ENCODE results near the gene ACOT7. TPM values are rescaled to one million over a fixed set of nuclear protein-coding genes. Genes with fewer than 3 reads are reported as not detected.

ACOT7 gene
- total RNA-seq, 1 experiment from 2014 or later, result 120 TPM

DNA sequence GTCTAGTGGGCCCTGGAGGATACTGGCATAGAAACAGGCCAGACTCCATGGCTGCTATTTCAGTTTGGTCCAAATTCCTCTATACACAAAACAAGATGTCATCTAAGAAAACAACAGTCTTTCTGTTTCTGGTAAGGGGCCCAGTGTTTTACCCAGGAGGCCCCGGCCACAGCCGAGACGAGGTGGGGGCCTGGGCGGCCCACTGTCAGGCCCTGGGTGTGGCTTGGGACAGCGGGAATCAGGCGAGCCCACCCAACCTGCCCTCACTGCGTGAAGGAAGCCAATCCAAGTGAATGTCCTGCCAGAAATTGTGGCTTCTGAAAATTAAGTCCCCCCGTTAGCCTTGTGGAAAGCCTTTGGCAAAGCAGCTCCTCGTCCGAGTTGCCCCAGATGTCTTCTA, 101.5 kb downstream of the ACOT7 start:
- Histone ChIP-seq H3K4me1 (ENCODE audit: control insufficient read depth, insufficient read depth, low read length) (no peaks in the 10 kb centered on the region), H3K9me3 (ENCODE audit: control insufficient read depth, insufficient read depth, low read depth, low read length) (no peaks in the 10 kb centered on the region), H3K27me3 (ENCODE audit: control insufficient read depth, insufficient read depth, low read length) (no peaks in the 10 kb centered on the region), H3K27ac (ENCODE audit: low read length) (no peak overlapping the region), H3K4me3 (ENCODE audit: low read depth in 2 of 2, low read length in 2 of 2) (no peak overlapping the region), H3K36me3 (ENCODE audit: control insufficient read depth, insufficient read depth, low read length) (no peaks in the 10 kb centered on the region)
- BruUV-seq (replicated peaks), result TSS peak; percentile 39
- ChIA-PET CTCF (no interaction called here), POLR2A (no interaction called here)
- ATAC-seq (no peak), DNase-seq (ENCODE audit: low read depth, low spot score) (no peak)
- intact Hi-C loops (cut with micrococcal nuclease; ENCODE audit: unreplicated experiment), result no loop called here
- TF ChIP-seq, protein P1, sequence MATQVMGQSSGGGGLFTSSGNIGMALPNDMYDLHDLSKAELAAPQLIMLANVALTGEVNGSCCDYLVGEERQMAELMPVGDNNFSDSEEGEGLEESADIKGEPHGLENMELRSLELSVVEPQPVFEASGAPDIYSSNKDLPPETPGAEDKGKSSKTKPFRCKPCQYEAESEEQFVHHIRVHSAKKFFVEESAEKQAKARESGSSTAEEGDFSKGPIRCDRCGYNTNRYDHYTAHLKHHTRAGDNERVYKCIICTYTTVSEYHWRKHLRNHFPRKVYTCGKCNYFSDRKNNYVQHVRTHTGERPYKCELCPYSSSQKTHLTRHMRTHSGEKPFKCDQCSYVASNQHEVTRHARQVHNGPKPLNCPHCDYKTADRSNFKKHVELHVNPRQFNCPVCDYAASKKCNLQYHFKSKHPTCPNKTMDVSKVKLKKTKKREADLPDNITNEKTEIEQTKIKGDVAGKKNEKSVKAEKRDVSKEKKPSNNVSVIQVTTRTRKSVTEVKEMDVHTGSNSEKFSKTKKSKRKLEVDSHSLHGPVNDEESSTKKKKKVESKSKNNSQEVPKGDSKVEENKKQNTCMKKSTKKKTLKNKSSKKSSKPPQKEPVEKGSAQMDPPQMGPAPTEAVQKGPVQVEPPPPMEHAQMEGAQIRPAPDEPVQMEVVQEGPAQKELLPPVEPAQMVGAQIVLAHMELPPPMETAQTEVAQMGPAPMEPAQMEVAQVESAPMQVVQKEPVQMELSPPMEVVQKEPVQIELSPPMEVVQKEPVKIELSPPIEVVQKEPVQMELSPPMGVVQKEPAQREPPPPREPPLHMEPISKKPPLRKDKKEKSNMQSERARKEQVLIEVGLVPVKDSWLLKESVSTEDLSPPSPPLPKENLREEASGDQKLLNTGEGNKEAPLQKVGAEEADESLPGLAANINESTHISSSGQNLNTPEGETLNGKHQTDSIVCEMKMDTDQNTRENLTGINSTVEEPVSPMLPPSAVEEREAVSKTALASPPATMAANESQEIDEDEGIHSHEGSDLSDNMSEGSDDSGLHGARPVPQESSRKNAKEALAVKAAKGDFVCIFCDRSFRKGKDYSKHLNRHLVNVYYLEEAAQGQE (IDR thresholded peaks at IDR 0.05; ENCODE audit: insufficient read depth in 1 of 2, low read depth in 2 of 2, low read length in 1 of 2), result no peak
- TF ChIP-seq, protein P2, sequence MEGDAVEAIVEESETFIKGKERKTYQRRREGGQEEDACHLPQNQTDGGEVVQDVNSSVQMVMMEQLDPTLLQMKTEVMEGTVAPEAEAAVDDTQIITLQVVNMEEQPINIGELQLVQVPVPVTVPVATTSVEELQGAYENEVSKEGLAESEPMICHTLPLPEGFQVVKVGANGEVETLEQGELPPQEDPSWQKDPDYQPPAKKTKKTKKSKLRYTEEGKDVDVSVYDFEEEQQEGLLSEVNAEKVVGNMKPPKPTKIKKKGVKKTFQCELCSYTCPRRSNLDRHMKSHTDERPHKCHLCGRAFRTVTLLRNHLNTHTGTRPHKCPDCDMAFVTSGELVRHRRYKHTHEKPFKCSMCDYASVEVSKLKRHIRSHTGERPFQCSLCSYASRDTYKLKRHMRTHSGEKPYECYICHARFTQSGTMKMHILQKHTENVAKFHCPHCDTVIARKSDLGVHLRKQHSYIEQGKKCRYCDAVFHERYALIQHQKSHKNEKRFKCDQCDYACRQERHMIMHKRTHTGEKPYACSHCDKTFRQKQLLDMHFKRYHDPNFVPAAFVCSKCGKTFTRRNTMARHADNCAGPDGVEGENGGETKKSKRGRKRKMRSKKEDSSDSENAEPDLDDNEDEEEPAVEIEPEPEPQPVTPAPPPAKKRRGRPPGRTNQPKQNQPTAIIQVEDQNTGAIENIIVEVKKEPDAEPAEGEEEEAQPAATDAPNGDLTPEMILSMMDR (IDR thresholded peaks at IDR 0.05), result no peak
- no peak for TF ChIP-seq SIN3A (IDR thresholded peaks at IDR 0.05; ENCODE audit: borderline replicate concordance, insufficient read depth, low read depth, low read length)
- TF ChIP-seq TCF7L2 (IDR thresholded peaks at IDR 0.05; ENCODE audit: low read depth, low read length), result no peak
- no peak for TF ChIP-seq POLR2AphosphoS5 (IDR thresholded peaks at IDR 0.05; ENCODE audit: low read depth, low read length)
- in situ Hi-C loops (cut with HindIII; ENCODE audit: low pct_unique_long_range_greater_than_20kb, low sequenced_read_pairs), result no loop called here

DNA sequence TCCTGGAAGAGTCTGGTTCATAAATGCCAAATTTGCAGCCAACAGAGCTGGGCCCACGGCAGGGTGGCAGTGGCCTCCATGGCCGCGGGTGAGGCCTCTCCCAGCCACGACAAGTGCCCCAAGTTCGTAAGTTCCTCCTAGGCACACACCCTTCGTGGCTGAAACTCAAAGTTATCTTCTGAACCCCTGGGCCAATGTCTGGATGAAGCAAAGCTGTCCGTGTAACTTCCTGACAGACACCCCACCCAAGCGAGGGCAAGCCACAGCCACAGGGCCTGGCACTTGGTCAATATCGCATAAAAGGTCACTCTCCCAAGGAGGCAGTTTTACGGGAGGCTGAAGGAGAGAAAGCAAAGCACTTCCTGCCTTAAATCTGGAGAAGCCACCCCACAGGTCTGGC, 104.9 kb downstream of the ACOT7 start:
- ATAC-seq (no peak), DNase-seq (ENCODE audit: low read depth, low spot score) (no peak)
- in situ Hi-C loops (cut with HindIII; ENCODE audit: low pct_unique_long_range_greater_than_20kb, low sequenced_read_pairs) (no loop called here), intact Hi-C loops (cut with micrococcal nuclease; ENCODE audit: unreplicated experiment) (no loop called here)
- TF ChIP-seq SIN3A (IDR thresholded peaks at IDR 0.05; ENCODE audit: borderline replicate concordance, insufficient read depth, low read depth, low read length) (no peak), POLR2AphosphoS5 (IDR thresholded peaks at IDR 0.05; ENCODE audit: low read depth, low read length) (no peak)
- TF ChIP-seq, protein P1 (IDR thresholded peaks at IDR 0.05; ENCODE audit: insufficient read depth in 1 of 2, low read depth in 2 of 2, low read length in 1 of 2), result no peak
- Histone ChIP-seq H3K4me1 (ENCODE audit: control insufficient read depth, insufficient read depth, low read length) (no peaks in the 10 kb centered on the region), H3K27me3 (ENCODE audit: control insufficient read depth, insufficient read depth, low read length) (no peaks in the 10 kb centered on the region), H3K27ac (ENCODE audit: low read length) (no peak overlapping the region), H3K4me3 (ENCODE audit: low read depth in 2 of 2, low read length in 2 of 2) (no peak overlapping the region), H3K9me3 (ENCODE audit: control insufficient read depth, insufficient read depth, low read depth, low read length) (no peaks in the 10 kb centered on the region), H3K36me3 (ENCODE audit: control insufficient read depth, insufficient read depth, low read length) (no peaks in the 10 kb centered on the region)
- POLR2A ChIA-PET, result no interaction called here
- BruUV-seq (replicated peaks), result no TSS peak
- CTCF ChIA-PET, result no interaction called here

All from Panc1 (cell line).